Measurements from ENCODE around the gene OR1J1.

The OR1J1 gene

DNA sequence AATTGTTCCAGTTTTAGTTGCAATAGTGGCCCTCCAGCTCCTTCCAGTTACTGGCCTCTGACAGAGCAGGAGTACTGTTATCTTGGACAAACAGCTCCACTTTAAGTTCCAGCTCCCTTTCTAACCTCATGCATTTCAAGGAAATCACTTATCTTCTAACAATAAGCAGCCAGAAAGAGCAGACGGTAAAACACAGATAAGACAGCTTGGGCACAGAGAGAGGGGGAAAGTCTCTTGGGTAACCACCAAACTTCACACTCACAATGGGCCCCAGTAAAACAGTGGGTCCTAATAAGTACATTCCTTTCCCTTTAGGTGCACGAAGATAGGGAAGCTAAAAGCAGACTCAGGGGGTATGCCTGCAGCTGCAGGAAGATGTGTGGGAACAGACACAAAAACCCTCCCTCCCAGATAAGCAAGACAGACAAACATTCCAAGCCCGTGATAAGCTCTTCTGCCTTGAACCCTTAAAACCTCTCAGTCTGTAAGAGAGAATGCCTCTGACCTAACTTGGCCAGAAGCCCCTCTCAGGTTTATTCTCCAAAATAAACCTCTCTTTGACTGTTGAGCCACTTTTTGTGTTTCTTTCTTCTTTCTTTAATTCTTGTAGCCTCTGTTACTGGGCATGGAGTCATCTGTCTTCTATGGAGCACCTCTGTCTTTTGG lies 30.8 kb downstream of the OR1J1 start:
- DNase-seq (ENCODE audit: insufficient read length, low spot score) (no peak), FAIRE-seq (no peak)

DNA sequence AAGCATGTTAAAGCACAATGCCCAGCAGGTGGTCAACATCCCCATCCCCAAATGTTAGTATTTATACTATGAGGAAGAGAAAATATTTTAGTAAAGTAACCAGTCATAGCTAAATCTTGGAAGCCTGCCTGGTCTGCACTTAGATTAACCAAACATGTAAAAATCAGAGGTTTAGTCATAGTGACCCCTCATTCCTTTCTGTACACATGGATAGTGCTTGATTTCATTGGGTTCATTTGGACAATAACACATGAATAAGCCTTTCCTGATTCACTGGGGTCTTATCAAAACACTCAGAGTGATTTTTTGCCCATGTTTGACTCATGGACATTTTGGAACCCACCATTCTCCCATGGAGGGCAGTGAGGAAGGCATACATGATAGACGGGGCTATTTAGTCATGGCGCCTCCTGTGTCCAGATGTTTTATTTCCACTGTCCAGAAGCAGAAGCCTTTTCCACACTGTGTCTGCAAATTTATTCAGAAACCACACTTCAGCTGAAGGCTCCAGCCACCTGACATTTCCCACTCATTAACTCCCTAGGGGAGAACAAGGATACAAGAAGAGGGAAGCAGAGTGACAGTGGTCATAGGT lies 32.5 kb downstream of the OR1J1 start:
- no peak for DNase-seq (ENCODE audit: insufficient read length, low spot score)
- FAIRE-seq, result no peak

DNA sequence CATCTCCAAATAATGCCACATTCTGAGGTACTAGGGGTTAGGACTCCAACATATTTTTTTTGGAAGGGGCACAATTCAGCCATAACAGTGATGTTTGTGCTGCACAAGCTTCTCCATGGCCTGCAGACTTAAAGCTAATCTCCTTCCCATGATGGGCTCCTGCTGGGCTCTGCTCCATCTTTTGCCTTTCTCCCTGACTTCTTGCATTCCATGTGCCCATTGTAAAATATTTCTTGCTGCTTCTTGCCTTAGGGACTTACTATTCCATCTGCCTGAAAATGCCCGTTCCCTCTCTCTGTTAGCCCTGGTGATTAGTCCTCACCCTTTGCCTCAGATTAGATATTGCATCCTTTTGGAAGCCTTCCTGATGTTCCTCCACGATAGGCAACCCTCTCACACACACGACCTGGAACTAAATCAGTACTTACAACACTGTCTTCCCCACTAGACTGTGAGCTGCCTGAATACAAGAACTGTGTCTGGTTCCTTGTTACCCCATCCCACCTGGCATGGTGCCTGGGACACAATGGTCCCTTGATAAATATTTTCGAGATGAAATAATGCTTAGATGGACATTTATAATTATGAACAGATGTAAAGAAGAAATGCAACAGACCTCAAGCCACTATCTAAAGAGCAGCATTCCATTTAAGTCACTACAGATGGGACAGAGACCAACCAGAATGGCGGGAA lies 33.5 kb downstream of the OR1J1 start:
- FAIRE-seq (no peak), DNase-seq (ENCODE audit: insufficient read length, low spot score) (no peak)

DNA sequence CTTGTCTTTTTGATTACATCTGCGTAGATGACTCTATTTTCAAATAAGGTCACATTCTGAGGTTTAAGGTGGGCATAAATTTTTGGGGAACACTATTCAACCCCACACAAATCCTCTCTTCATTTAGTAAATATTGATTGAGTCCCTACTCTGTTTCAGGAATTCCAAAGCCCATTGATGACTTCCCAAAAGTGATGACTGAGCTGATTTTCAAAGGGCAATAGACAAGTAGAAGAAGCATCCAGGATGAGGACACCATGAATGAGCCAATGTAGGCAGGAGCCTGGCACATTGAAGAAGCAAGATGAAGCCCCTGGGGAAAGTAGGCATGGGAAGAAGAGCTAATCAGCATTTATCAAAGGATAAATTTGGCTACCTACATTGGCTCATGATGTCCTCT lies 35.2 kb downstream of the OR1J1 start:
- no peak for DNase-seq (ENCODE audit: insufficient read length, low spot score)
- no peak for FAIRE-seq
